GM04503 (cell line): ENCODE results near the gene LCNL1.

ENCODE experiments used
- DNase-seq: peaks from one replicate; pipeline ENCODE4 v3.0.0-alpha.2; 2012; ENCODE audit warnings: low read depth

LCNL1 gene

GRCh38 chr9:136960212-136960937 lies 22.4 kb upstream of the LCNL1 start:
- no peak for DNase-seq

GRCh38 chr9:136960938-136961275 lies 21.9 kb upstream of the LCNL1 start:
- DNase-seq, result no peak

- no peak for DNase-seq
Observed at GRCh38 chr9:136961279-136962065, 21.3 kb upstream of the LCNL1 start.

GRCh38 chr9:136962163-136962562 lies 20.6 kb upstream of the LCNL1 start:
- DNase-seq, result no peak

- no peak for DNase-seq
Observed at GRCh38 chr9:136962701-136963248, 20.0 kb upstream of the LCNL1 start.

- no peak for DNase-seq
Observed at GRCh38 chr9:136963341-136963740, 19.5 kb upstream of the LCNL1 start.

GRCh38 chr9:136963751-136964150 lies 19.0 kb upstream of the LCNL1 start:
- DNase-seq, result no peak

- no peak for DNase-seq
Observed at GRCh38 chr9:136964171-136964689, 18.6 kb upstream of the LCNL1 start.

- no peak for DNase-seq
Observed at GRCh38 chr9:136964833-136965422, 17.9 kb upstream of the LCNL1 start.

GRCh38 chr9:136965771-136966484 lies 16.9 kb upstream of the LCNL1 start:
- no peak for DNase-seq

GRCh38 chr9:136968333-136969127 lies 14.3 kb upstream of the LCNL1 start:
- DNase-seq, result no peak

GRCh38 chr9:136969150-136969549 lies 13.6 kb upstream of the LCNL1 start:
- no peak for DNase-seq

GRCh38 chr9:136969774-136970173 lies 13.0 kb upstream of the LCNL1 start:
- DNase-seq, result no peak

GRCh38 chr9:136970361-136970760 lies 12.4 kb upstream of the LCNL1 start:
- no peak for DNase-seq

GRCh38 chr9:136971746-136972145 lies 11.0 kb upstream of the LCNL1 start:
- DNase-seq, result no peak

GRCh38 chr9:136972335-136972734 lies 10.5 kb upstream of the LCNL1 start:
- DNase-seq, result no peak

- no peak for DNase-seq
Observed at GRCh38 chr9:136972743-136973142, 10.1 kb upstream of the LCNL1 start.

GRCh38 chr9:136973618-136974617 lies 8.9 kb upstream of the LCNL1 start:
- DNase-seq, result no peak

GRCh38 chr9:136974817-136975535 lies 7.8 kb upstream of the LCNL1 start:
- no peak for DNase-seq
